ENCODE data around the gene APOC1. TPM values are rescaled to one million over a fixed set of nuclear protein-coding genes. Genes with fewer than 3 reads are reported as not detected.

The APOC1 gene
- total and polyA plus RNA-seq, 8 donors, result 5.4 to 70.6 (median 17.6) TPM; not detected in 2

GRCh38 chr19:44951179-44952159 is 37.1 kb downstream of the APOC1 start:
- Histone ChIP-seq H3K27ac (peak overlapping the region in 3 of 5 donors; percentile 10 to 34 (median 27)), H3K4me3 (no peak overlapping the region), H3K36me3 (peaks cover 0 to 17% (median 17%) of the 10 kb centered on the region in 4 donors), H3K4me1 (peaks cover 16 to 38% (median 36%) of the 10 kb centered on the region in 4 donors), H3K27me3 (no peaks in the 10 kb centered on the region), H3K9me3 (no peaks in the 10 kb centered on the region)
- 38 to 56% (median 41%) methylated on average over 13 of the region's 13 CpGs for WGBS, 5 donors
- peak; percentile 67 to 90 for DNase-seq
- intact Hi-C loops (cut with DNase I; ENCODE audit: low total_unique reads), result no loop called here
- no peak for TF ChIP-seq EP300 (IDR thresholded peaks at IDR 0.05)
- TF ChIP-seq, protein P1, sequence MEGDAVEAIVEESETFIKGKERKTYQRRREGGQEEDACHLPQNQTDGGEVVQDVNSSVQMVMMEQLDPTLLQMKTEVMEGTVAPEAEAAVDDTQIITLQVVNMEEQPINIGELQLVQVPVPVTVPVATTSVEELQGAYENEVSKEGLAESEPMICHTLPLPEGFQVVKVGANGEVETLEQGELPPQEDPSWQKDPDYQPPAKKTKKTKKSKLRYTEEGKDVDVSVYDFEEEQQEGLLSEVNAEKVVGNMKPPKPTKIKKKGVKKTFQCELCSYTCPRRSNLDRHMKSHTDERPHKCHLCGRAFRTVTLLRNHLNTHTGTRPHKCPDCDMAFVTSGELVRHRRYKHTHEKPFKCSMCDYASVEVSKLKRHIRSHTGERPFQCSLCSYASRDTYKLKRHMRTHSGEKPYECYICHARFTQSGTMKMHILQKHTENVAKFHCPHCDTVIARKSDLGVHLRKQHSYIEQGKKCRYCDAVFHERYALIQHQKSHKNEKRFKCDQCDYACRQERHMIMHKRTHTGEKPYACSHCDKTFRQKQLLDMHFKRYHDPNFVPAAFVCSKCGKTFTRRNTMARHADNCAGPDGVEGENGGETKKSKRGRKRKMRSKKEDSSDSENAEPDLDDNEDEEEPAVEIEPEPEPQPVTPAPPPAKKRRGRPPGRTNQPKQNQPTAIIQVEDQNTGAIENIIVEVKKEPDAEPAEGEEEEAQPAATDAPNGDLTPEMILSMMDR (IDR thresholded peaks at IDR 0.05), result peak in 5 of 7 experiments; percentile 64 to 97 (median 83)

- H3K27me3 ChIP-seq, result no peaks in the 10 kb centered on the region
- peaks cover 29 to 66% (median 58%) of the 10 kb centered on the region in 4 donors for H3K4me1 ChIP-seq
- H3K36me3 ChIP-seq, result peaks cover 0 to 16% (median 15%) of the 10 kb centered on the region in 4 donors
- WGBS, 5 donors, result 18 to 35% (median 28%) methylated on average over 13 of the region's 13 CpGs
- TF ChIP-seq, protein P1 (IDR thresholded peaks at IDR 0.05), result no peak
- TF ChIP-seq POLR2A (IDR thresholded peaks at IDR 0.05) (no peak), EP300 (IDR thresholded peaks at IDR 0.05) (no peak), POLR2AphosphoS5 (IDR thresholded peaks at IDR 0.05) (no peak)
- H3K4me3 ChIP-seq, result peak overlapping the region; percentile 98 to 100 (median 98)
- H3K9me3 ChIP-seq, result no peaks in the 10 kb centered on the region
- H3K27ac ChIP-seq, result peak overlapping the region; percentile 86 to 96 (median 92)
- no peak for DNase-seq
- intact Hi-C loops (cut with DNase I; ENCODE audit: low total_unique reads), result no loop called here
These were observed 39.9 kb downstream of the APOC1 start for GRCh38 chr19:44954278-44954648.

- peak; percentile 42 to 92 (median 83) for TF ChIP-seq POLR2AphosphoS5 (IDR thresholded peaks at IDR 0.05)
- TF ChIP-seq POLR2A (IDR thresholded peaks at IDR 0.05), result peak in 2 of 4 donors; percentile 28 to 37
- peak; percentile 76 for TF ChIP-seq EP300 (IDR thresholded peaks at IDR 0.05)
- TF ChIP-seq, protein P1 (IDR thresholded peaks at IDR 0.05), result peak in 1 of 7 experiments; percentile 50
- no peaks in the 10 kb centered on the region for H3K9me3 ChIP-seq
- 0 to 1% (median 0%) methylated on average over 39 to 65 of the region's 65 CpGs for WGBS, 5 donors
- intact Hi-C loops (cut with DNase I; ENCODE audit: low total_unique reads), result no loop called here
- H3K27me3 ChIP-seq, result no peaks in the 10 kb centered on the region
- DNase-seq, result peak; percentile 97 to 99
- H3K4me1 ChIP-seq, result peaks cover 29 to 72% (median 61%) of the 10 kb centered on the region in 4 donors
- H3K36me3 ChIP-seq, result peaks cover 0 to 13% (median 9%) of the 10 kb centered on the region in 4 donors
- H3K4me3 ChIP-seq, result peak within 1 kb of the TSS; percentile 98 to 100 (median 98)
- H3K27ac ChIP-seq, result peak within 1 kb of the TSS; percentile 86 to 96 (median 92)
These were observed 40.5 kb downstream of the APOC1 start, which contains the start of gene CLPTM1 for GRCh38 chr19:44954649-44955504. Gene CLPTM1, plus strand, starts transcription at chr19:44955380. Its CDS starts 16 bp downstream, at chr19:44955396.

All from stomach (tissue), 9 donors.